ENCODE data around the gene JAM3. TPM values are rescaled to one million over a fixed set of nuclear protein-coding genes. Genes with fewer than 3 reads are reported as not detected.
"Not testable (repeated sequence)": the region's sequence is repeated elsewhere in the genome, so short reads cannot be mapped to it uniquely, and the experiment has no call there.

Gene JAM3
- total and polyA plus RNA-seq, 9 donors, result 94.6 to 175 (median 135) TPM

- H3K4me1 ChIP-seq (ENCODE audit: control insufficient read depth, insufficient read depth, low read length), result no peaks in the 10 kb centered on the region
- peaks cover 6% of the 10 kb centered on the region for H3K9me3 ChIP-seq (replicated peaks; ENCODE audit: control insufficient read depth, low read depth, low read length)
- WGBS (ENCODE audit: insufficient coverage), result 67% methylated on average over 1 of the region's 3 CpGs
- H3K27me3 ChIP-seq (ENCODE audit: control insufficient read depth, insufficient read depth, low read length), result no peaks in the 10 kb centered on the region
- no peak overlapping the region for H3K27ac ChIP-seq (ENCODE audit: low read length)
- no peak for DNase-seq
- no peak overlapping the region for H3K4me3 ChIP-seq (ENCODE audit: low read length)
- no peaks in the 10 kb centered on the region for H3K36me3 ChIP-seq (ENCODE audit: control insufficient read depth, insufficient read depth, low read length)
Measured at GRCh38 chr11:134098566-134099184, 29.8 kb downstream of the JAM3 start.

- H3K4me1 ChIP-seq (ENCODE audit: control insufficient read depth, insufficient read depth, low read length), result no peaks in the 10 kb centered on the region
- no CpG with 5 or more reads among the region's 2 CpGs for WGBS (ENCODE audit: insufficient coverage)
- no peak overlapping the region for H3K4me3 ChIP-seq (ENCODE audit: low read length)
- H3K27ac ChIP-seq (ENCODE audit: low read length), result no peak overlapping the region
- DNase-seq, result no peak
- H3K36me3 ChIP-seq (ENCODE audit: control insufficient read depth, insufficient read depth, low read length), result no peaks in the 10 kb centered on the region
- no peaks in the 10 kb centered on the region for H3K27me3 ChIP-seq (ENCODE audit: control insufficient read depth, insufficient read depth, low read length)
- peaks cover 6% of the 10 kb centered on the region for H3K9me3 ChIP-seq (replicated peaks; ENCODE audit: control insufficient read depth, low read depth, low read length)
Measured at GRCh38 chr11:134100171-134100570, 31.3 kb downstream of the JAM3 start.

- peaks cover 6% of the 10 kb centered on the region for H3K9me3 ChIP-seq (replicated peaks; ENCODE audit: control insufficient read depth, low read depth, low read length)
- H3K27me3 ChIP-seq (ENCODE audit: control insufficient read depth, insufficient read depth, low read length), result no peaks in the 10 kb centered on the region
- H3K4me1 ChIP-seq (ENCODE audit: control insufficient read depth, insufficient read depth, low read length), result no peaks in the 10 kb centered on the region
- no peaks in the 10 kb centered on the region for H3K36me3 ChIP-seq (ENCODE audit: control insufficient read depth, insufficient read depth, low read length)
- H3K27ac ChIP-seq (ENCODE audit: low read length), result no peak overlapping the region
- DNase-seq, result no peak
- no peak overlapping the region for H3K4me3 ChIP-seq (ENCODE audit: low read length)
Measured at GRCh38 chr11:134101282-134101681, 32.4 kb downstream of the JAM3 start.

- no peak for DNase-seq
- H3K9me3 ChIP-seq (replicated peaks; ENCODE audit: control insufficient read depth, low read depth, low read length), result peaks cover 9% of the 10 kb centered on the region
- no peak overlapping the region for H3K27ac ChIP-seq (ENCODE audit: low read length)
- no peaks in the 10 kb centered on the region for H3K4me1 ChIP-seq (ENCODE audit: control insufficient read depth, insufficient read depth, low read length)
- H3K27me3 ChIP-seq (ENCODE audit: control insufficient read depth, insufficient read depth, low read length), result no peaks in the 10 kb centered on the region
- no peak overlapping the region for H3K4me3 ChIP-seq (ENCODE audit: low read length)
- WGBS (ENCODE audit: insufficient coverage), result 83% methylated on average over 1 of the region's 5 CpGs
- peaks cover 4% of the 10 kb centered on the region for H3K36me3 ChIP-seq (ENCODE audit: control insufficient read depth, insufficient read depth, low read length)
Measured at GRCh38 chr11:134110252-134110815, 41.5 kb downstream of the JAM3 start.

- not testable (repeated sequence) for H3K4me1 ChIP-seq (ENCODE audit: control insufficient read depth, insufficient read depth, low read length); H3K27ac ChIP-seq (ENCODE audit: low read length); H3K9me3 ChIP-seq (replicated peaks; ENCODE audit: control insufficient read depth, low read depth, low read length); H3K4me3 ChIP-seq (ENCODE audit: low read length); H3K27me3 ChIP-seq (ENCODE audit: control insufficient read depth, insufficient read depth, low read length); H3K36me3 ChIP-seq (ENCODE audit: control insufficient read depth, insufficient read depth, low read length); DNase-seq
- no CpG with 5 or more reads among the region's 1 CpG for WGBS (ENCODE audit: insufficient coverage)
Measured at GRCh38 chr11:134113787-134114186, 44.9 kb downstream of the JAM3 start.

GRCh38 chr11:134116210-134116609 is 47.3 kb downstream of the JAM3 start:
- no CpG with 5 or more reads among the region's 1 CpG for WGBS (ENCODE audit: insufficient coverage)
- no peaks in the 10 kb centered on the region for H3K27me3 ChIP-seq (ENCODE audit: control insufficient read depth, insufficient read depth, low read length)
- H3K36me3 ChIP-seq (ENCODE audit: control insufficient read depth, insufficient read depth, low read length), result peaks cover 4% of the 10 kb centered on the region
- no peak overlapping the region for H3K4me3 ChIP-seq (ENCODE audit: low read length)
- no peak for DNase-seq
- H3K4me1 ChIP-seq (ENCODE audit: control insufficient read depth, insufficient read depth, low read length), result peaks cover 16% of the 10 kb centered on the region
- H3K27ac ChIP-seq (ENCODE audit: low read length), result no peak overlapping the region
- no peaks in the 10 kb centered on the region for H3K9me3 ChIP-seq (replicated peaks; ENCODE audit: control insufficient read depth, low read depth, low read length)

- Histone ChIP-seq H3K9me3 (replicated peaks; ENCODE audit: control insufficient read depth, low read depth, low read length) (no peaks in the 10 kb centered on the region), H3K4me3 (ENCODE audit: low read length) (no peak overlapping the region), H3K27me3 (ENCODE audit: control insufficient read depth, insufficient read depth, low read length) (no peaks in the 10 kb centered on the region), H3K27ac (ENCODE audit: low read length) (no peak overlapping the region), H3K36me3 (ENCODE audit: control insufficient read depth, insufficient read depth, low read length) (no peaks in the 10 kb centered on the region), H3K4me1 (ENCODE audit: control insufficient read depth, insufficient read depth, low read length) (peaks cover 25% of the 10 kb centered on the region)
- DNase-seq, result no peak
Measured at GRCh38 chr11:134118006-134118405, 49.1 kb downstream of the JAM3 start.

- H3K4me1 ChIP-seq (ENCODE audit: control insufficient read depth, insufficient read depth, low read length), result peaks cover 30% of the 10 kb centered on the region
Measured at GRCh38 chr11:134119094-134119493, 50.2 kb downstream of the JAM3 start.

GRCh38 chr11:134120143-134120850 is 51.4 kb downstream of the JAM3 start:
- peak; percentile 98 for DNase-seq
- H3K27me3 ChIP-seq (ENCODE audit: control insufficient read depth, insufficient read depth, low read length), result no peaks in the 10 kb centered on the region
- H3K4me1 ChIP-seq (ENCODE audit: control insufficient read depth, insufficient read depth, low read length), result peaks cover 33% of the 10 kb centered on the region
- no peaks in the 10 kb centered on the region for H3K9me3 ChIP-seq (replicated peaks; ENCODE audit: control insufficient read depth, low read depth, low read length)
- H3K36me3 ChIP-seq (ENCODE audit: control insufficient read depth, insufficient read depth, low read length), result no peaks in the 10 kb centered on the region
- 11% methylated on average over 9 of the region's 13 CpGs for WGBS (ENCODE audit: insufficient coverage)
- H3K27ac ChIP-seq (ENCODE audit: low read length), result peak overlapping the region; percentile 97
- H3K4me3 ChIP-seq (ENCODE audit: low read length), result peak overlapping the region; percentile 12

More at GRCh38 chr11:134119094-134119493, 50.2 kb downstream of the JAM3 start:
- Histone ChIP-seq H3K36me3 (ENCODE audit: control insufficient read depth, insufficient read depth, low read length) (no peaks in the 10 kb centered on the region), H3K4me3 (ENCODE audit: low read length) (no peak overlapping the region), H3K9me3 (replicated peaks; ENCODE audit: control insufficient read depth, low read depth, low read length) (no peaks in the 10 kb centered on the region), H3K27me3 (ENCODE audit: control insufficient read depth, insufficient read depth, low read length) (no peaks in the 10 kb centered on the region), H3K27ac (ENCODE audit: low read length) (peak overlapping the region; percentile 97)
- DNase-seq, result no peak
- no CpG with 5 or more reads among the region's 3 CpGs for WGBS (ENCODE audit: insufficient coverage)

- peaks cover 40% of the 10 kb centered on the region for H3K4me1 ChIP-seq (ENCODE audit: control insufficient read depth, insufficient read depth, low read length)
- peak overlapping the region; percentile 97 for H3K27ac ChIP-seq (ENCODE audit: low read length)
- H3K9me3 ChIP-seq (replicated peaks; ENCODE audit: control insufficient read depth, low read depth, low read length), result no peaks in the 10 kb centered on the region
- 3% methylated on average over 7 of the region's 9 CpGs for WGBS (ENCODE audit: insufficient coverage)
- no peaks in the 10 kb centered on the region for H3K36me3 ChIP-seq (ENCODE audit: control insufficient read depth, insufficient read depth, low read length)
- peak overlapping the region; percentile 9 for H3K4me3 ChIP-seq (ENCODE audit: low read length)
- no peaks in the 10 kb centered on the region for H3K27me3 ChIP-seq (ENCODE audit: control insufficient read depth, insufficient read depth, low read length)
- peak; percentile 95 for DNase-seq
Measured at GRCh38 chr11:134120921-134121526, 52.2 kb downstream of the JAM3 start.
